ENCODE data around the gene CTIF. TPM values are rescaled to one million over a fixed set of nuclear protein-coding genes. Genes with fewer than 3 reads are reported as not detected.

Gene CTIF
- total RNA-seq, 1 experiment from 2014 or later: 95.8 TPM

DNA sequence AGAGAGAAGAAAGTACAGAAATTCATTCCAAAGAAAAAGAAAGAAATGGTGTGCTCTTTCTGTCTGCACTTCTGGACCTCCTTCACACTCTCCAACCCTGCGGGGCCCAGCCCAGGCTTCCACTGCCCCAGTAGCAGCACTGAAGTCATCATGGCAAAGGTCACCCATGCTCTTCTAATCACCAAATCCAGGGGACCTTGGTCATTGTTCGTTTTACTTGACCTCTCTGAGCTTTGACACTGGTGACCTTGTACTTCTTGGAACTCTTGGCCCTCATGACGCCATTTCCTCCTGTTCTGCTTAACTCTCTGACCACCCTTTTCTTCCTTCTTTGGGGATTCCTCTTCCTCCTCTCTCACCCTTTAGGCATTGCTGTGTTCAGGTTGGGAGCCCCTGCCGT is 306.3 kb downstream of the CTIF start:
- peaks cover 26% of the 10 kb centered on the region for H3K4me1 Mint-ChIP-seq (ENCODE audit: insufficient read depth, unreplicated experiment)
- ChIA-PET POLR2A (no interaction called here), CTCF (no interaction called here)
- no peak for DNase-seq (ENCODE audit: unreplicated experiment)
- TF ChIP-seq, protein P1, sequence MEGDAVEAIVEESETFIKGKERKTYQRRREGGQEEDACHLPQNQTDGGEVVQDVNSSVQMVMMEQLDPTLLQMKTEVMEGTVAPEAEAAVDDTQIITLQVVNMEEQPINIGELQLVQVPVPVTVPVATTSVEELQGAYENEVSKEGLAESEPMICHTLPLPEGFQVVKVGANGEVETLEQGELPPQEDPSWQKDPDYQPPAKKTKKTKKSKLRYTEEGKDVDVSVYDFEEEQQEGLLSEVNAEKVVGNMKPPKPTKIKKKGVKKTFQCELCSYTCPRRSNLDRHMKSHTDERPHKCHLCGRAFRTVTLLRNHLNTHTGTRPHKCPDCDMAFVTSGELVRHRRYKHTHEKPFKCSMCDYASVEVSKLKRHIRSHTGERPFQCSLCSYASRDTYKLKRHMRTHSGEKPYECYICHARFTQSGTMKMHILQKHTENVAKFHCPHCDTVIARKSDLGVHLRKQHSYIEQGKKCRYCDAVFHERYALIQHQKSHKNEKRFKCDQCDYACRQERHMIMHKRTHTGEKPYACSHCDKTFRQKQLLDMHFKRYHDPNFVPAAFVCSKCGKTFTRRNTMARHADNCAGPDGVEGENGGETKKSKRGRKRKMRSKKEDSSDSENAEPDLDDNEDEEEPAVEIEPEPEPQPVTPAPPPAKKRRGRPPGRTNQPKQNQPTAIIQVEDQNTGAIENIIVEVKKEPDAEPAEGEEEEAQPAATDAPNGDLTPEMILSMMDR (IDR thresholded peaks at IDR 0.05; ENCODE audit: unreplicated experiment): no peak
- intact Hi-C loops (cut with micrococcal nuclease): no loop called here
- BruUV-seq (replicated peaks): no TSS peak
- no peak overlapping the region for H3K4me3 Mint-ChIP-seq (ENCODE audit: unreplicated experiment)
- H3K27me3 Mint-ChIP-seq (ENCODE audit: insufficient read depth, unreplicated experiment): no peaks in the 10 kb centered on the region
- H3K36me3 Mint-ChIP-seq (ENCODE audit: insufficient read depth, unreplicated experiment): peaks cover 11% of the 10 kb centered on the region
- H3K27ac Mint-ChIP-seq (ENCODE audit: low read depth, unreplicated experiment): no peak overlapping the region
- H3K9me3 Mint-ChIP-seq (ENCODE audit: unreplicated experiment): peaks cover 18% of the 10 kb centered on the region

DNA sequence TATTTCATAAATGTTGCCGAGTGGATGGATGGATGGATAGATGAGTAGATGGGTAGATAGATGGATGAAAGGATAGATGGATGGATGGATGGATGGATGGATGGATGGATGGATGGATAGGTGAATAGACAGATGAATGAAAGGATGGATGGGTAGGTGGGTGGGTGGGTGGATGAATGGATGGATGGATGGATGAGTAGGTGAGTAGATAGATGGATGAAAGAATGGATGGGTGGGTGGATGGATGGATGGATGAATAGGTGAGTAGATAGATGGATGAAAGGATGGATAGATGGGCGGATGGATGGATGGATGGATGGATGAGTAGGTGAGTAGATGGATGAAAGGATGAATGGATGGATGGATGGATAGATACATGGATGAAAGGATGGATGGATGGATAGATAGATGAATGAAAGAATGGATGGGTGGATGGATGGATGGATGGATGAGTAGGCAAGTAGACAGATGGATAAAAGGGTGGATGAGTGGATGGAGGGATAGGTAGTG is 307.6 kb downstream of the CTIF start:
- H3K4me1 Mint-ChIP-seq (ENCODE audit: insufficient read depth, unreplicated experiment): peaks cover 26% of the 10 kb centered on the region
- H3K9me3 Mint-ChIP-seq (ENCODE audit: unreplicated experiment): peaks cover 18% of the 10 kb centered on the region
- no peak overlapping the region for H3K4me3 Mint-ChIP-seq (ENCODE audit: unreplicated experiment)
- peaks cover 11% of the 10 kb centered on the region for H3K36me3 Mint-ChIP-seq (ENCODE audit: insufficient read depth, unreplicated experiment)
- intact Hi-C loops (cut with micrococcal nuclease): no loop called here
- TF ChIP-seq, protein P1 (IDR thresholded peaks at IDR 0.05; ENCODE audit: unreplicated experiment): no peak
- H3K27me3 Mint-ChIP-seq (ENCODE audit: insufficient read depth, unreplicated experiment): no peaks in the 10 kb centered on the region
- no TSS peak for BruUV-seq (replicated peaks)
- no peak for DNase-seq (ENCODE audit: unreplicated experiment)
- CTCF ChIA-PET: no interaction called here
- POLR2A ChIA-PET: no interaction called here
- no peak overlapping the region for H3K27ac Mint-ChIP-seq (ENCODE audit: low read depth, unreplicated experiment)

DNA sequence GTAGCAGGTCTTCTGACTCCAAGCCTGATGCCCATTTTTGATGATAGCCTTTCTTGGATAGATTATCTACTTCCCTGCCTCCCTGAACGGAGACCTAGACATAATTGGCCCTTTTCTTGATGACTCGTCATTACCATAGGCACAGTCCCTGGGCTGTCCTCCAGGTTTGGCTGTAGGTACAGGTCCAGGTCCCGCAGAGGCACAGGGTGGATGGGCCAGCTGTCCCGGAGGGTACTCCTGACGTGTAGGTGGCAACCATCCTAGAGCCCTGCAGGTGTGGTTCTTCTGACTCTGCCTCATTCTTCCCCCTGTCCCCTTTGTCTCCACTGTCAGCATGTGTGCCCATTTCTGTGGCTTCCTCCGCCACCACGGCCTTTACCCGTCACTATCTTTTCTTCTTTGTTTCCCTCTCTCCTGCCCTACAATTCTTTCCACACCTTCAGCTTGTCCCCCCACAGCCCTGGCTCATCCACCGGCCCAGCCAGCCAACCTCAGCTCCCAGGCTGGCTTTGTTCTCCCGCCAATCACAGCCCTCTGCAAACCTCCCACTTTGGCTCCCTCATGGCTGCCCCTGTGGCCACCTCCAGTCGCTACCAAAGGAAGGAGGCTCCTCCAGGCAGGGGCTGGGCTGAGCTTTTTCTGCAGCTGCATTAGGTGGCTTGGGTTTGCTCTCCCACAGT is 309.1 kb downstream of the CTIF start:
- BruUV-seq (replicated peaks): no TSS peak
- POLR2A ChIA-PET: no interaction called here
- Mint-ChIP-seq H3K4me1 (ENCODE audit: insufficient read depth, unreplicated experiment) (peaks cover 26% of the 10 kb centered on the region), H3K4me3 (ENCODE audit: unreplicated experiment) (no peak overlapping the region), H3K27me3 (ENCODE audit: insufficient read depth, unreplicated experiment) (no peaks in the 10 kb centered on the region), H3K9me3 (ENCODE audit: unreplicated experiment) (peaks cover 18% of the 10 kb centered on the region), H3K36me3 (ENCODE audit: insufficient read depth, unreplicated experiment) (peaks cover 10% of the 10 kb centered on the region), H3K27ac (ENCODE audit: low read depth, unreplicated experiment) (peak overlapping the region; percentile 79)
- intact Hi-C loops (cut with micrococcal nuclease): no loop called here
- CTCF ChIA-PET: interaction anchor here (0.6 kb wide), 3 partner anchors 36 to 301 kb away, joined by 3 read pairs; no protein-coding TSS in a partner anchor
- TF ChIP-seq, protein P1 (IDR thresholded peaks at IDR 0.05; ENCODE audit: unreplicated experiment): no peak
- peak; percentile 24 for DNase-seq (ENCODE audit: unreplicated experiment)

DNA sequence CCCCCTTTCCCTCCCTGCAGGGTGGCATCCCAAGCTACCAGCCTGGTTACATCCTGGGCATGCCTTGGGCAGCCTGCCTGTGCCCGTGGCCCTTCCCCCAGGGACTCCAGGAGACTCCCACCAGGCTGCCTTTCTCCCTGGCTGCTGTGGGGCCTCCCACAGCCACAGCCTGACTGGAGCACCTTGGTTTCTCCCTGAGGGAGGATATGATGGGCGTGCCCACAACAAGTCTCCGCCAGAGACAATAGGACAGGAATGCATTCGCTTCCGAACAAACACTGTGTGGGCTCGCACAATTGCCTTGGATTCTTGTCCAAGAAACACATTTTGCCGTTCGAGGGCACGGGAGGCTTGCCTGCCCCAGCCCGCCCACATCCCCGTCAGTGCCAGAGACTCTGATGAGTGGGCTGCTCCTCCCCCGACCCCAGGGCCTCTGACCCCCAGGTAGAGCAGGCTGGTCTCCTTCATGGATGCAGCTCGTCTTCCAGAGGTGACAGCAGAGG is 309.9 kb downstream of the CTIF start:
- intact Hi-C loops (cut with micrococcal nuclease): no loop called here
- H3K4me1 Mint-ChIP-seq (ENCODE audit: insufficient read depth, unreplicated experiment): peaks cover 26% of the 10 kb centered on the region
- ChIA-PET POLR2A (no interaction called here), CTCF (interaction anchor here (0.6 to 1.7 kb wide), 3 partner anchors 11 to 301 kb away, joined by 3 read pairs; no protein-coding TSS in a partner anchor)
- H3K4me3 Mint-ChIP-seq (ENCODE audit: unreplicated experiment): peak overlapping the region; percentile 25
- H3K27me3 Mint-ChIP-seq (ENCODE audit: insufficient read depth, unreplicated experiment): no peaks in the 10 kb centered on the region
- no TSS peak for BruUV-seq (replicated peaks)
- TF ChIP-seq, protein P1 (IDR thresholded peaks at IDR 0.05; ENCODE audit: unreplicated experiment): no peak
- peak overlapping the region; percentile 79 for H3K27ac Mint-ChIP-seq (ENCODE audit: low read depth, unreplicated experiment)
- peaks cover 2% of the 10 kb centered on the region for H3K36me3 Mint-ChIP-seq (ENCODE audit: insufficient read depth, unreplicated experiment)
- peaks cover 18% of the 10 kb centered on the region for H3K9me3 Mint-ChIP-seq (ENCODE audit: unreplicated experiment)
- peak; percentile 91 for DNase-seq (ENCODE audit: unreplicated experiment)

All from MCF 10A (cell line).